ENCODE measurements around the gene PDPN. TPM values are rescaled to one million over a fixed set of nuclear protein-coding genes. Genes with fewer than 3 reads are reported as not detected.
"Not testable (repeated sequence)": the region's sequence is repeated elsewhere in the genome, so short reads cannot be mapped to it uniquely, and the experiment has no call there.

Gene PDPN
- total and polyA plus RNA-seq, 3 donors from 2014 or later: 6.5 to 14.3 (median 8.7) TPM

DNA sequence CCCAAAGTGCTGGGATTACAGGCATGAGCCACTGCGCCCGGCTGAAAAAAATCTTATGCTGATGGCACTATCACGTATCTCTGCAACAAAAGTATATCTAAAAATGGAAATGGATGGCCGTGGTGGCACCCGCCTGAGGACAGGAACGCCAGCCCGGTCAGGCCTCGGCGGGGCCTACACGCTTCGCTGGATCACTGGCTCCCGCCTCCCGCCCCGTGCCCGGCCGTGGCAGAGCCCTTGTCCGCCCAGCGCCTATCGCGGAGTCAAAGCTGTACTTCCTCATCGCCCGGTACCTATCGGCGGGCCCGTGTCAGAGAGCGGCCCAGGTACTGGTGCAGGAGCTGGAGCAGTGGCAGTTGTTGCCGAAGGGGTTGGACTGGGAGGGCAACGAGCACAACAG lies 28.8 kb upstream of the PDPN start:
- intact Hi-C loops (cut with DNase I; ENCODE audit: low total_unique reads): no loop called here
- TF ChIP-seq, protein P1, sequence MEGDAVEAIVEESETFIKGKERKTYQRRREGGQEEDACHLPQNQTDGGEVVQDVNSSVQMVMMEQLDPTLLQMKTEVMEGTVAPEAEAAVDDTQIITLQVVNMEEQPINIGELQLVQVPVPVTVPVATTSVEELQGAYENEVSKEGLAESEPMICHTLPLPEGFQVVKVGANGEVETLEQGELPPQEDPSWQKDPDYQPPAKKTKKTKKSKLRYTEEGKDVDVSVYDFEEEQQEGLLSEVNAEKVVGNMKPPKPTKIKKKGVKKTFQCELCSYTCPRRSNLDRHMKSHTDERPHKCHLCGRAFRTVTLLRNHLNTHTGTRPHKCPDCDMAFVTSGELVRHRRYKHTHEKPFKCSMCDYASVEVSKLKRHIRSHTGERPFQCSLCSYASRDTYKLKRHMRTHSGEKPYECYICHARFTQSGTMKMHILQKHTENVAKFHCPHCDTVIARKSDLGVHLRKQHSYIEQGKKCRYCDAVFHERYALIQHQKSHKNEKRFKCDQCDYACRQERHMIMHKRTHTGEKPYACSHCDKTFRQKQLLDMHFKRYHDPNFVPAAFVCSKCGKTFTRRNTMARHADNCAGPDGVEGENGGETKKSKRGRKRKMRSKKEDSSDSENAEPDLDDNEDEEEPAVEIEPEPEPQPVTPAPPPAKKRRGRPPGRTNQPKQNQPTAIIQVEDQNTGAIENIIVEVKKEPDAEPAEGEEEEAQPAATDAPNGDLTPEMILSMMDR (IDR thresholded peaks at IDR 0.05): no peak
- TF ChIP-seq POLR2A (IDR thresholded peaks at IDR 0.05): no peak

DNA sequence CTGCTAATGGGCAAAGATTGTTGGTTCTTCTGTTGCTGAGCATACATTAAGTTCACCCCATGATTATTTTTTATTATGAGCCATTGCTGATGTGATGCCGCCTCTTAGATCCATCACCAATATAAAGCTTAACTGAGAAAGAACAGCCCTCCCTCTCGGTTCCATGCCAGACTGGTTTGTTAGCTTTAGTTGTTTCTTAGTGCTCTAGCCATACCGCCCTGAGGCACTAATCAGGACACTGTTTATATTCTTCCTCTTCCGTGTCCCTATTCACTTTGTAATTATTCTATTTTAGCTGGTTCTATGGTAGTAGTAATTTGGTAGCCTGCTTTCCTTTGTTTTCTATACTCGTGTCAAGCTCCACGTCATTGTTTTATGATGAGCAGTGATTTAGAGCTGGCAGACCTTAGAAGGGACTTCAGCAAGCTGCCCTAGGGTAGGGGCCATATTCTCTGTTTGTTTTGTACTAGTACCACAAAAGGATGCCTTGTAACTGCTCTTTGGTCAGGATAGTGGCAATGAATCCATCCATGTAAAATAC lies 27.3 kb upstream of the PDPN start:
- no peak for DNase-seq

More for the DNA sequence above, 28.8 kb upstream of the PDPN start:
- H3K9me3 ChIP-seq: no peaks in the 10 kb centered on the region
- no peaks in the 10 kb centered on the region for H3K36me3 ChIP-seq (ENCODE audit: low read depth, missing control alignments)
- H3K27me3 ChIP-seq: no peaks in the 10 kb centered on the region
- no peak overlapping the region for H3K4me3 ChIP-seq
- H3K27ac ChIP-seq: no peak overlapping the region
- no peaks in the 10 kb centered on the region for H3K4me1 ChIP-seq
- 59 to 97% methylated on average over 18 to 23 of the region's 28 CpGs for WGBS, 2 donors
- DNase-seq: no peak

DNA sequence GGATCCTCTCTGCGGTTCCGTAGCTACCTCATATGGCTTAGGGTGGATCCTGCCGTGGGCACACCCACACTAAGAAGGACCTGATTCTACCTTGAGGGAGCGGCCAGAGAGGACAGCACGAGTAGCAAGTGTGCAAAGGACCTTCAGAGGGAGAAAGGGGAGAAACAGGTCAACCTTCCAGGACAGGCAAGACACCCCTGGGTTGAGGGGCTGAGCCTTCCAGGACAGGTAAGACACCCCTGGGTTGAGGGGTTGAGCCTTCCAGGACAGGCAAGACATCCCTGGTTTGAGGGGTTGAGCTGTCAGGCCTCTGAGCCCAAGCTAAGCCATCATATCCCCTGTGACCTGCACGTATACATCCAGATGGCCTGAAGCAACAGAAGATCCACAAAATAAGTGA lies 23.1 kb upstream of the PDPN start:
- H3K9me3 ChIP-seq: no peaks in the 10 kb centered on the region
- no peak overlapping the region for H3K27ac ChIP-seq
- no peaks in the 10 kb centered on the region for H3K4me1 ChIP-seq
- H3K27me3 ChIP-seq: no peaks in the 10 kb centered on the region
- TF ChIP-seq, protein P1 (IDR thresholded peaks at IDR 0.05): no peak
- TF ChIP-seq POLR2A (IDR thresholded peaks at IDR 0.05): no peak
- no peak overlapping the region for H3K4me3 ChIP-seq
- no peaks in the 10 kb centered on the region for H3K36me3 ChIP-seq (ENCODE audit: low read depth, missing control alignments)
- 84 to 95% methylated on average over 6 of the region's 6 CpGs for WGBS, 2 donors
- intact Hi-C loops (cut with DNase I; ENCODE audit: low total_unique reads): no loop called here
- DNase-seq: no peak

More for the DNA sequence above, 27.3 kb upstream of the PDPN start:
- no peak overlapping the region for H3K4me3 ChIP-seq
- intact Hi-C loops (cut with DNase I; ENCODE audit: low total_unique reads): no loop called here
- H3K4me1 ChIP-seq: no peaks in the 10 kb centered on the region
- no peaks in the 10 kb centered on the region for H3K9me3 ChIP-seq
- H3K27ac ChIP-seq: no peak overlapping the region
- WGBS, 2 donors: 81 to 89% methylated on average over 6 of the region's 6 CpGs
- no peaks in the 10 kb centered on the region for H3K36me3 ChIP-seq (ENCODE audit: low read depth, missing control alignments)
- TF ChIP-seq POLR2A (IDR thresholded peaks at IDR 0.05): no peak
- TF ChIP-seq, protein P1 (IDR thresholded peaks at IDR 0.05): no peak
- H3K27me3 ChIP-seq: no peaks in the 10 kb centered on the region

DNA sequence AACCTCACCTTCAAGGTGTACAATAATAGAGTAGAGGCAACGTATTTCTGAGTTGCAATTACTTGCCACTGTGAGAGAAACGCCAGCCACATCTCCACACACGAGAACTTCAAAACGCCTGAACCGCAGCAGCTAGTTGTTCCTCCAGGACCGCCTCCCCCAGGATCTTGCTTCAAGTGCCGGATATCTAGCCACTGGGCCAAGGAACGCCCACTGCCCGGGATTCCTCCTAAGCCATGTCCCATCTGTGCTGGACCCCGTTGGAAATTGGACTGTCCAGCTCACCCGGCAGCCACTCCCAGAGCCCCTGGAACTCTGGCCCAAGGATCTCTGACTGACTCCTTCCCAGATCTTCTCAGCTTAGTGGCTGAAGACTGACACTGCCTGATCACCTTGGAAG lies 20.7 kb upstream of the PDPN start:
- H3K4me3 ChIP-seq; intact Hi-C loops (cut with DNase I; ENCODE audit: low total_unique reads); H3K36me3 ChIP-seq (ENCODE audit: low read depth, missing control alignments); H3K27me3 ChIP-seq; H3K9me3 ChIP-seq; H3K4me1 ChIP-seq; DNase-seq; H3K27ac ChIP-seq: not testable (repeated sequence)
- 85 to 92% methylated on average over 11 of the region's 11 CpGs for WGBS, 2 donors

DNA sequence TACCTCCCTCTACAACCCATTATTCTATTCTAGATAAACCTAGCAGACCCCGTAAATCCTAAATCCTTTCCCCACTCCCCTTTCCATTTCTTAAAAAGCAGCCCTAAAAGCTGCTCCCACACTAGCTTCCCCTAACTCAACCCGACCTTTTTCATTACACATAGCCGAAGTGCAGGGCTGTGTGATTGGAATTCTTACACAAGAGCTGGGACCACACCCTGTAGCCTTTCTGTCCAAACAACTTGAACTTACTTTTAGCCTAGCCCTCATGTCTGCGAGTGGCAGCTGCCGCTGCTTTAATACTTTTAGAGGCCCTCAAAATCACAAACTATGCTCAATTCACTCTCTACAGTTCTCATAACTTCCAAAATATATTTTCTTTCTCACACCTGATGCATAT lies 19.6 kb upstream of the PDPN start:
- Histone ChIP-seq H3K4me1 (no peaks in the 10 kb centered on the region), H3K27ac (no peak overlapping the region), H3K4me3 (no peak overlapping the region), H3K36me3 (ENCODE audit: low read depth, missing control alignments) (no peaks in the 10 kb centered on the region), H3K9me3 (no peaks in the 10 kb centered on the region), H3K27me3 (no peaks in the 10 kb centered on the region)
- DNase-seq: no peak
- TF ChIP-seq, protein P1 (IDR thresholded peaks at IDR 0.05): no peak
- TF ChIP-seq POLR2A (IDR thresholded peaks at IDR 0.05): no peak
- intact Hi-C loops (cut with DNase I; ENCODE audit: low total_unique reads): no loop called here
- WGBS, 2 donors: 84 to 92% methylated on average over 5 of the region's 5 CpGs

DNA sequence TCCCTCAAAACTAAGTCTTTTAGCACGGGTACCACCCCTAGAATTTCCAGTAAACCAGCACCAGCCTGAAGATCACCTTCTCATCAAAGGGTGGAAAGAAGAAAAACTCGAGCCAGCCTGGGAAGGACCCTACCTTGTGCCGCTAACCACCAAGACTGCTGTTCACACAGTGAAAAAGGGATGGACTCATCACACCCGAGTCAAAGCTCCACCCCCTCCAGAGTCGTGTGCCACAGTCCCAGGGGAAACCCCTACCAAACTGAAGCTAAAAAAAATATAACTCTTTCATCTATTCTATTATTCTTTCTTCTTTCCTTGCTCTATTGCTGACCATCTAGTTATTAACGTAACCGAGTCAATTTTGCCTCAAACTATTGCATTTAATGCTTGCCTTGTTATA lies 13.2 kb upstream of the PDPN start:
- H3K36me3 ChIP-seq (ENCODE audit: low read depth, missing control alignments); H3K27ac ChIP-seq; intact Hi-C loops (cut with DNase I; ENCODE audit: low total_unique reads); H3K4me1 ChIP-seq; DNase-seq; H3K4me3 ChIP-seq; H3K9me3 ChIP-seq; H3K27me3 ChIP-seq: not testable (repeated sequence)
- 68 to 71% methylated on average over 7 of the region's 7 CpGs for WGBS, 2 donors

Data from testis (tissue), 3 donors.